ENCODE measurements around the gene DCLK3. TPM values are rescaled to one million over a fixed set of nuclear protein-coding genes. Genes with fewer than 3 reads are reported as not detected.
A peak's percentile ranks its signal among the peaks of the same experiment; 100 is the strongest.

The DCLK3 gene
- total RNA-seq, 1 experiment from 2014 or later = not detected

GRCh38 chr3:36697229-36698001 lies 66.9 kb downstream of the DCLK3 start:
- no peak overlapping the region for H3K4me3 ChIP-seq (ENCODE audit: low read depth in 2 of 2, low read length in 2 of 2)
- in situ Hi-C loops (cut with HindIII; ENCODE audit: low pct_unique_long_range_greater_than_20kb, low sequenced_read_pairs) (no loop called here), intact Hi-C loops (cut with micrococcal nuclease; ENCODE audit: unreplicated experiment) (loop anchor here (2.0 kb wide), 1 partner anchor 731 kb away; no protein-coding TSS in a partner anchor)
- H3K27ac ChIP-seq (ENCODE audit: low read length) = no peak overlapping the region
- CTCF ChIA-PET = interaction anchor here (1.2 kb wide), 1 partner anchor 731 kb away, joined by 4 read pairs; no protein-coding TSS in a partner anchor
- H3K9me3 ChIP-seq (ENCODE audit: control insufficient read depth, insufficient read depth, low read depth, low read length) = no peaks in the 10 kb centered on the region
- POLR2A ChIA-PET = no interaction called here
- ATAC-seq = no peak
- DNase-seq (ENCODE audit: low read depth, low spot score) = no peak
- H3K36me3 ChIP-seq (ENCODE audit: control insufficient read depth, insufficient read depth, low read length) = no peaks in the 10 kb centered on the region
- TF ChIP-seq TCF7L2 (IDR thresholded peaks at IDR 0.05; ENCODE audit: low read depth, low read length) = no peak
- no peak for TF ChIP-seq SIN3A (IDR thresholded peaks at IDR 0.05; ENCODE audit: borderline replicate concordance, insufficient read depth, low read depth, low read length)
- peak; percentile 40 for TF ChIP-seq CTCF (IDR thresholded peaks at IDR 0.05)
- TF ChIP-seq REST (IDR thresholded peaks at IDR 0.05; ENCODE audit: insufficient read depth in 1 of 2, low read depth in 2 of 2, low read length in 1 of 2) = no peak
- TF ChIP-seq POLR2AphosphoS5 (IDR thresholded peaks at IDR 0.05; ENCODE audit: low read depth, low read length) = no peak
- no TSS peak for BruUV-seq (replicated peaks)
- no peaks in the 10 kb centered on the region for H3K27me3 ChIP-seq (ENCODE audit: control insufficient read depth, insufficient read depth, low read length)
- no peaks in the 10 kb centered on the region for H3K4me1 ChIP-seq (ENCODE audit: control insufficient read depth, insufficient read depth, low read length)

GRCh38 chr3:36696799-36697198 lies 67.6 kb downstream of the DCLK3 start:
- intact Hi-C loops (cut with micrococcal nuclease; ENCODE audit: unreplicated experiment) = loop anchor here (2.0 kb wide), 1 partner anchor 730 kb away; no protein-coding TSS in a partner anchor

More at GRCh38 chr3:36696799-36697198, 67.6 kb downstream of the DCLK3 start:
- BruUV-seq (replicated peaks) = no TSS peak
- no peaks in the 10 kb centered on the region for H3K27me3 ChIP-seq (ENCODE audit: control insufficient read depth, insufficient read depth, low read length)
- ChIA-PET POLR2A (no interaction called here), CTCF (interaction anchor here (1.2 kb wide), 1 partner anchor 731 kb away, joined by 4 read pairs; no protein-coding TSS in a partner anchor)
- H3K27ac ChIP-seq (ENCODE audit: low read length) = no peak overlapping the region
- no peak for DNase-seq (ENCODE audit: low read depth, low spot score)
- no peak for ATAC-seq
- no peaks in the 10 kb centered on the region for H3K36me3 ChIP-seq (ENCODE audit: control insufficient read depth, insufficient read depth, low read length)
- no peak for TF ChIP-seq POLR2AphosphoS5 (IDR thresholded peaks at IDR 0.05; ENCODE audit: low read depth, low read length)
- TF ChIP-seq REST (IDR thresholded peaks at IDR 0.05; ENCODE audit: insufficient read depth in 1 of 2, low read depth in 2 of 2, low read length in 1 of 2) = no peak
- no peak for TF ChIP-seq CTCF (IDR thresholded peaks at IDR 0.05)
- no peak for TF ChIP-seq TCF7L2 (IDR thresholded peaks at IDR 0.05; ENCODE audit: low read depth, low read length)
- TF ChIP-seq SIN3A (IDR thresholded peaks at IDR 0.05; ENCODE audit: borderline replicate concordance, insufficient read depth, low read depth, low read length) = no peak
- in situ Hi-C loops (cut with HindIII; ENCODE audit: low pct_unique_long_range_greater_than_20kb, low sequenced_read_pairs) = no loop called here
- no peak overlapping the region for H3K4me3 ChIP-seq (ENCODE audit: low read depth in 2 of 2, low read length in 2 of 2)
- no peaks in the 10 kb centered on the region for H3K4me1 ChIP-seq (ENCODE audit: control insufficient read depth, insufficient read depth, low read length)
- H3K9me3 ChIP-seq (ENCODE audit: control insufficient read depth, insufficient read depth, low read depth, low read length) = no peaks in the 10 kb centered on the region
